Chondrocyte (in vitro differentiated cells): ENCODE data around the gene ZNF451. TPM values are rescaled to one million over a fixed set of nuclear protein-coding genes. Genes with fewer than 3 reads are reported as not detected.

Experiments used
- DNase-seq: peaks from one replicate; pipeline ENCODE4 v3.0.0; 2021; ENCODE audit warnings: mixed read lengths, low spot score
- H3K27ac Mint-ChIP-seq: one replicate; pipeline ENCODE4 v1.8.0; 2021; ENCODE audit warnings: mild to moderate bottlenecking, moderate library complexity, mixed read lengths; ENCODE audit not compliant: unreplicated experiment
- H3K27me3 Mint-ChIP-seq: 2 replicates; pipeline ENCODE4 v1.8.0; 2021; ENCODE audit warnings: low read depth, mixed read lengths
- H3K36me3 Mint-ChIP-seq: 2 replicates; pipeline ENCODE4 v1.8.0; 2021; ENCODE audit warnings: low read depth, mixed read lengths
- H3K4me1 Mint-ChIP-seq: 2 replicates; pipeline ENCODE4 v1.8.0; 2021; ENCODE audit warnings: low read depth, mild to moderate bottlenecking, mixed read lengths
- H3K4me3 Mint-ChIP-seq: one replicate; pipeline ENCODE4 v1.8.0; 2021; ENCODE audit warnings: mild to moderate bottlenecking, moderate library complexity, mixed read lengths; ENCODE audit not compliant: unreplicated experiment
- H3K9me3 Mint-ChIP-seq: 2 replicates; pipeline ENCODE4 v1.8.0; 2021; ENCODE audit warnings: low read depth, mixed read lengths
- CTCF ChIP-seq: fragments of 200-600 bp; sonication (generic); IDR thresholded peaks from 2 replicates; pipeline ENCODE4 v1.5.0; 2021; ENCODE audit warnings: antibody characterized with exemption, mild to moderate bottlenecking, moderate library complexity
- total RNA-seq: library from RNA; stranded (reverse); gene quantifications from 3 replicates; pipeline ENCODE4 v1.2.1, GENCODE V29; 2021

The ZNF451 gene
- total RNA-seq, 1 donor from 2014 or later, result 45.4 TPM

GRCh38 chr6:57147955-57148858, 58.2 kb downstream of the ZNF451 start:
- peaks cover 26% of the 10 kb centered on the region for H3K36me3 Mint-ChIP-seq
- no peaks in the 10 kb centered on the region for H3K27me3 Mint-ChIP-seq
- H3K4me3 Mint-ChIP-seq, result no peak overlapping the region

GRCh38 chr6:57158658-57159057, 68.7 kb downstream of the ZNF451 start:
- Mint-ChIP-seq H3K27me3 (no peaks in the 10 kb centered on the region), H3K9me3 (no peaks in the 10 kb centered on the region), H3K4me3 (no peak overlapping the region), H3K36me3 (peaks cover 11% of the 10 kb centered on the region), H3K4me1 (peaks cover 18% of the 10 kb centered on the region), H3K27ac (no peak overlapping the region)
- no peak for TF ChIP-seq CTCF
- DNase-seq, result no peak

More at GRCh38 chr6:57147955-57148858, 58.2 kb downstream of the ZNF451 start:
- no peak for DNase-seq
- no peak for TF ChIP-seq CTCF
- H3K27ac Mint-ChIP-seq, result no peak overlapping the region
- H3K9me3 Mint-ChIP-seq, result no peaks in the 10 kb centered on the region
- H3K4me1 Mint-ChIP-seq, result peaks cover 4% of the 10 kb centered on the region

GRCh38 chr6:57159127-57159526, 69.1 kb downstream of the ZNF451 start:
- DNase-seq, result no peak
- H3K4me1 Mint-ChIP-seq, result peaks cover 18% of the 10 kb centered on the region
- no peaks in the 10 kb centered on the region for H3K27me3 Mint-ChIP-seq
- no peaks in the 10 kb centered on the region for H3K9me3 Mint-ChIP-seq
- no peak overlapping the region for H3K27ac Mint-ChIP-seq
- H3K4me3 Mint-ChIP-seq, result no peak overlapping the region
- TF ChIP-seq CTCF, result no peak
- H3K36me3 Mint-ChIP-seq, result peaks cover 12% of the 10 kb centered on the region

GRCh38 chr6:57162028-57162427, 72.0 kb downstream of the ZNF451 start:
- Mint-ChIP-seq H3K9me3 (peaks cover 11% of the 10 kb centered on the region), H3K27me3 (no peaks in the 10 kb centered on the region), H3K4me1 (peaks cover 18% of the 10 kb centered on the region), H3K27ac (peak overlapping the region; percentile 50), H3K36me3 (peaks cover 24% of the 10 kb centered on the region), H3K4me3 (no peak overlapping the region)
- DNase-seq, result no peak
- TF ChIP-seq CTCF, result no peak

- Mint-ChIP-seq H3K4me3 (no peak overlapping the region), H3K4me1 (peaks cover 18% of the 10 kb centered on the region), H3K9me3 (peaks cover 11% of the 10 kb centered on the region), H3K27ac (peak overlapping the region; percentile 50), H3K27me3 (no peaks in the 10 kb centered on the region), H3K36me3 (peaks cover 25% of the 10 kb centered on the region)
- DNase-seq, result no peak
- TF ChIP-seq CTCF, result no peak
Measured at GRCh38 chr6:57162516-57162915, 72.5 kb downstream of the ZNF451 start.
